Panc1 (cell line): ENCODE results near the gene GIGYF1. TPM values are rescaled to one million over a fixed set of nuclear protein-coding genes. Genes with fewer than 3 reads are reported as not detected.
"Not testable (repeated sequence)": the region's sequence is repeated elsewhere in the genome, so short reads cannot be mapped to it uniquely, and the experiment has no call there.

Experiments
- ATAC-seq: fragments of 200-7000 bp; cut with Tn5 transposase; 2 replicates; pipeline ENCODE4 v1.9.1; 2020; ENCODE audit warnings: mild to moderate bottlenecking, moderate library complexity
- BruUV-seq: library from RNA; stranded (reverse); fragments of 400-500 nt; replicated peaks from 2 replicates; lab custom pipeline; 2021; lab: Mats Ljungman, UMichigan
- CTCF ChIA-PET: fragments of 300-600 bp; sonication (Branson Sonifier 250); formaldehyde crosslinking; loops from one replicate; lab custom pipeline; 2022; ENCODE audit warnings: antibody characterized with exemption; lab: Charles Lee
- POLR2A ChIA-PET: fragments of 300-600 bp; sonication (Branson Sonifier 250); formaldehyde crosslinking; loops from one replicate; lab custom pipeline; 2022; ENCODE audit warnings: antibody characterized with exemption; lab: Charles Lee
- DNase-seq: peaks from one replicate; pipeline ENCODE4 v3.0.0-alpha.2; 2010; ENCODE audit warnings: low read depth, low spot score
- H3K27ac ChIP-seq: 2 replicates; pipeline ENCODE4 v1.5.1; 2011; ENCODE audit warnings: mild to moderate bottlenecking, low read length, inconsistent platforms
- H3K27me3 ChIP-seq: fragments of 200-500 bp; sonication (Bioruptor generic); 2 replicates; pipeline ENCODE4 v1.6.0; 2014; ENCODE audit warnings: low read length, inconsistent platforms; ENCODE audit not compliant: control insufficient read depth, insufficient read depth
- H3K36me3 ChIP-seq: fragments of 200-500 bp; sonication (Bioruptor generic); 2 replicates; pipeline ENCODE4 v1.5.1; 2014; ENCODE audit warnings: inconsistent platforms, mild to moderate bottlenecking, low read length, moderate library complexity; ENCODE audit not compliant: control insufficient read depth, insufficient read depth
- H3K4me1 ChIP-seq: 2 replicates; pipeline ENCODE4 v1.5.1; 2011; ENCODE audit warnings: inconsistent platforms, mild to moderate bottlenecking, low read length, moderate library complexity; ENCODE audit not compliant: control insufficient read depth, insufficient read depth
- H3K4me3 ChIP-seq, 2 experiments: 2 replicates each; pipeline ENCODE4 v1.5.1; 2011 to 2012; ENCODE audit warnings: low read depth in 2 of 2, low read length in 2 of 2, mild to moderate bottlenecking in 2 of 2, inconsistent platforms in 1 of 2, moderate library complexity in 1 of 2
- H3K9me3 ChIP-seq: fragments of 200-500 bp; sonication (Bioruptor generic); 2 replicates; pipeline ENCODE4 v1.5.1; 2014; ENCODE audit warnings: low read depth, mild to moderate bottlenecking, inconsistent platforms, low read length, moderate library complexity; ENCODE audit not compliant: control insufficient read depth, insufficient read depth
- CTCF ChIP-seq: fragments of 450-650 bp; IDR thresholded peaks from 2 replicates; pipeline ENCODE4 v1.5.1; 2017; ENCODE audit warnings: mild to moderate bottlenecking
- POLR2AphosphoS5 ChIP-seq: IDR thresholded peaks from 2 replicates; pipeline ENCODE4 v1.6.1; 2012; ENCODE audit warnings: mild to moderate bottlenecking, low read depth, low read length, moderate library complexity
- REST ChIP-seq, 2 experiments: IDR thresholded peaks; 2 replicates each; pipeline ENCODE4 v1.6.1; 2011 to 2012; ENCODE audit warnings: low read depth in 2 of 2, control low read depth in 1 of 2, low read length in 1 of 2, mild to moderate bottlenecking in 1 of 2, moderate library complexity in 1 of 2; ENCODE audit not compliant: insufficient read depth in 1 of 2
- SIN3A ChIP-seq: IDR thresholded peaks from 2 replicates; pipeline ENCODE4 v1.6.1; 2012; ENCODE audit warnings: low read depth, mild to moderate bottlenecking, low read length, moderate library complexity, borderline replicate concordance; ENCODE audit not compliant: insufficient read depth
- TCF7L2 ChIP-seq: IDR thresholded peaks from 2 replicates; pipeline ENCODE4 v1.6.1; 2011; ENCODE audit warnings: mild to moderate bottlenecking, low read depth, low read length, inconsistent platforms
- in situ Hi-C: cut with HindIII; loops from 2 replicates; pipeline ENCODE4 v1.10.0; 2016; ENCODE audit warnings: low sequenced_read_pairs, low pct_unique_long_range_greater_than_20kb
- intact Hi-C: fragments of 100-400 bp; cut with micrococcal nuclease; formaldehyde crosslinking; loops from one replicate; pipeline ENCODE4 v1.10.0; 2022; ENCODE audit not compliant: unreplicated experiment
- total RNA-seq: library from RNA; stranded (reverse); gene quantifications from one replicate; pipeline ENCODE4 v1.2.1, GENCODE V29; 2021; ENCODE audit not compliant: unreplicated experiment

GIGYF1 gene
- total RNA-seq, 1 experiment from 2014 or later, result 52.6 TPM

- TF ChIP-seq SIN3A (no peak), REST (IDR thresholded peaks at IDR 0.05; ENCODE audit: insufficient read depth in 1 of 2, low read depth in 2 of 2, low read length in 1 of 2) (no peak), POLR2AphosphoS5 (no peak), TCF7L2 (no peak)
- no peaks in the 10 kb centered on the region for H3K4me1 ChIP-seq
- no peak overlapping the region for H3K27ac ChIP-seq
- intact Hi-C loops, result loop anchor here (10.0 kb wide), 1 partner anchor 75 kb away; no protein-coding TSS in a partner anchor
- in situ Hi-C loops, result loop anchor here (25.0 kb wide), 1 partner anchor 118 kb away; the partner anchor contains the start of gene EPHB4
- no peak for DNase-seq
- H3K27me3 ChIP-seq, result no peaks in the 10 kb centered on the region
- no peak overlapping the region for H3K4me3 ChIP-seq
- BruUV-seq, result no TSS peak
- CTCF ChIA-PET, result interaction anchor here (0.7 to 1.6 kb wide), 2 partner anchors 14 to 475 kb away, joined by 3 to 6 read pairs; partner anchors contain the start of gene POP7
- POLR2A ChIA-PET, result interaction anchor here (0.6 kb wide), 1 partner anchor 300 kb away, joined by 5 read pairs; no protein-coding TSS in a partner anchor
- no peaks in the 10 kb centered on the region for H3K9me3 ChIP-seq
- no peaks in the 10 kb centered on the region for H3K36me3 ChIP-seq
- peak; percentile 74 for ATAC-seq
Observed at GRCh38 chr7:100719523-100720278, 25.7 kb upstream of the GIGYF1 start.

GRCh38 chr7:100717073-100717472, 23.0 kb upstream of the GIGYF1 start:
- BruUV-seq, intact Hi-C loops, H3K27ac ChIP-seq, H3K4me3 ChIP-seq, H3K27me3 ChIP-seq, H3K36me3 ChIP-seq, H3K4me1 ChIP-seq, ATAC-seq, DNase-seq, H3K9me3 ChIP-seq: not testable (repeated sequence)
- in situ Hi-C loops, result loop anchor here (25.0 kb wide), 1 partner anchor 120 kb away; the partner anchor contains the start of gene EPHB4
- CTCF ChIA-PET, result interaction anchor here (1.1 kb wide), 1 partner anchor 12 kb away, joined by 8 read pairs; the partner anchor contains the start of gene POP7
- POLR2A ChIA-PET, result interaction anchor here (0.5 kb wide), 1 partner anchor 237 kb away, joined by 3 read pairs; no protein-coding TSS in a partner anchor

GRCh38 chr7:100714725-100715124, 20.7 kb upstream of the GIGYF1 start:
- no peak overlapping the region for H3K4me3 ChIP-seq
- H3K27ac ChIP-seq, result no peak overlapping the region
- TF ChIP-seq SIN3A (no peak), REST (IDR thresholded peaks at IDR 0.05; ENCODE audit: insufficient read depth in 1 of 2, low read depth in 2 of 2, low read length in 1 of 2) (no peak), POLR2AphosphoS5 (no peak), TCF7L2 (no peak), CTCF (no peak)
- no peak for DNase-seq
- in situ Hi-C loops (loop anchor here (25.0 kb wide), 1 partner anchor 123 kb away; the partner anchor contains the start of gene EPHB4), intact Hi-C loops (no loop called here)
- H3K36me3 ChIP-seq, result no peaks in the 10 kb centered on the region
- CTCF ChIA-PET, result no interaction called here
- no TSS peak for BruUV-seq
- no peaks in the 10 kb centered on the region for H3K9me3 ChIP-seq
- no peaks in the 10 kb centered on the region for H3K27me3 ChIP-seq
- ATAC-seq, result no peak
- POLR2A ChIA-PET, result no interaction called here
- H3K4me1 ChIP-seq, result no peaks in the 10 kb centered on the region; the same call in 1 of the 2 replicates
